Spinal cord (tissue), 10 donors: ENCODE measurements around the gene RGS11. TPM values are rescaled to one million over a fixed set of nuclear protein-coding genes. Genes with fewer than 3 reads are reported as not detected.

ENCODE experiments used
- DNase-seq, 6 donors: peaks; one replicate each; pipeline versions ENCODE4 v3.0.0 to v3.0.0-alpha.2; 2013 to 2015; ENCODE audit warnings: low spot score in 6 of 6, low read depth in 4 of 6
- H3K27ac ChIP-seq: one replicate; pipeline ENCODE4 v1.5.1; 2013; ENCODE audit warnings: low read depth, low read length, control low read depth
- H3K27me3 ChIP-seq: one replicate; pipeline ENCODE4 v1.6.1; 2013; ENCODE audit warnings: low read length; ENCODE audit not compliant: control insufficient read depth, insufficient read depth
- H3K36me3 ChIP-seq: one replicate; pipeline ENCODE4 v1.6.1; 2013; ENCODE audit warnings: low read length; ENCODE audit not compliant: control insufficient read depth, insufficient read depth
- H3K4me1 ChIP-seq: one replicate; pipeline ENCODE4 v1.6.1; 2013; ENCODE audit warnings: low read length; ENCODE audit not compliant: control insufficient read depth, insufficient read depth
- H3K4me3 ChIP-seq: one replicate; pipeline ENCODE4 v1.5.1; 2013; ENCODE audit warnings: low read depth, low read length, control low read depth
- H3K9me3 ChIP-seq: one replicate; pipeline ENCODE4 v1.6.1; 2013; ENCODE audit warnings: low read length; ENCODE audit not compliant: control insufficient read depth, insufficient read depth
- WGBS: methylation state at CpG from one replicate; pipeline ENCODE4 v1.1.5; 2013; ENCODE audit warnings: missing lambda C conversion rate; ENCODE audit not compliant: insufficient coverage; 5-methylcytosine and 5-hydroxymethylcytosine counted together
- polyA plus RNA-seq, 2 donors: library from polyadenylated mRNA; unstranded; fragments of 120-200 nt; gene quantifications; one replicate each; pipeline ENCODE4 v1.2.1, GENCODE V29; 2013; ENCODE audit not compliant: insufficient read length in 2 of 2
- total RNA-seq, 2 donors: library from RNA; depleted of rRNA in 1 of 2; stranded (reverse); fragments of 120-200 nt in 1 of 2; fragments of >200 nt in 1 of 2; gene quantifications; one replicate each; pipeline versions ENCODE4 v1.2.3 to v1.2.4, GENCODE V29; 2013 to 2014
- donor health status: healthy.

The RGS11 gene
- total and polyA plus RNA-seq, 4 donors: 7.9 to 47.5 (median 21.2) TPM

DNA sequence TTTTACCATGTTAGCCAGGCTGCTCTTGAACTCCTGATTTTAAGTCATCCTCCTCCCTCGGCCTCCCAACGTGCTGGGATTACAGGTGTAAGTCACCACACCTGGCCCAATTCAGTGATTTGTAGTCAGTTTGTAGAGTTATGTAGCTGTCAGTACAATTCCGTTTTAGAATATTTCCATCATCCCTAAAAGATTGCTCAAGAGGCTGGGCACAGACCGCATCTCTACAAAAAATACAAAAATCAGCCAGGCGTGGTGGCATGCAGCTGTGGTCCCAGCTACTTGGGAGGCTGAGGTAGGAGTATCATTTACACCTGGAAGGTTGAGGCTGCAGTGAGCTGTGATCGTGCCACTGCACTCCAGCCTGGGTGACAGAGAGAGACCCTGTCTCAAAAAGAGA is 20.6 kb downstream of the RGS11 start:
- WGBS: 100% methylated on average over 2 of the region's 6 CpGs
- Histone ChIP-seq H3K4me3 (no peak overlapping the region), H3K9me3 (no peaks in the 10 kb centered on the region), H3K36me3 (peaks cover 72% of the 10 kb centered on the region), H3K27ac (no peak overlapping the region), H3K4me1 (no peaks in the 10 kb centered on the region), H3K27me3 (no peaks in the 10 kb centered on the region)
- no peak for DNase-seq

- H3K36me3 ChIP-seq: peaks cover 71% of the 10 kb centered on the region
- no peak overlapping the region for H3K27ac ChIP-seq
Measured at GRCh38 chr16:254461-254860, 21.3 kb downstream of the RGS11 start.

DNA sequence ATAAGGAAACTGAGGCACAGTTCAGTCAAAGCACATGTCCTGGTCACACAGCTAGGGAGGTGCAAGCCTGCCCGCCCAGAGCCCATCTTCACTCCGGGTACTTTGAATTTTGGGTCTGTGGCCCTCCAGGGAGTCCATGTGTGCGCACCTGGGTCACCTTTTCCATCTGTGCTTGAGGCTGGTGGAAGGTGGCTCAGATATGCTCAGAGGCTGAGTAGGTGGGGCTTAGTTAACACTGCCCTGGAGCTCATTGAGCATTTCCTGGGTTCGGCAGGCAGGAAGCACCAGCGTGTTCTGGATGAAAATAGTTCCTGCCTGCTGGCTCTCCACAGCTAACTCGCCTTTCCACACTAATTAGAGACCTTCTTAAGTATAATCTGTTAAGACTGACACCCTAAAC is 21.9 kb downstream of the RGS11 start:
- Histone ChIP-seq H3K9me3 (no peaks in the 10 kb centered on the region), H3K36me3 (peaks cover 71% of the 10 kb centered on the region), H3K4me1 (no peaks in the 10 kb centered on the region), H3K27me3 (no peaks in the 10 kb centered on the region), H3K4me3 (no peak overlapping the region), H3K27ac (no peak overlapping the region)
- DNase-seq: no peak
- WGBS: 84% methylated on average over 5 of the region's 6 CpGs

More at GRCh38 chr16:254461-254860, 21.3 kb downstream of the RGS11 start:
- Histone ChIP-seq H3K27me3 (no peaks in the 10 kb centered on the region), H3K4me1 (no peaks in the 10 kb centered on the region), H3K9me3 (no peaks in the 10 kb centered on the region), H3K4me3 (no peak overlapping the region)
- 57% methylated on average over 25 of the region's 25 CpGs for WGBS
- DNase-seq: no peak

GRCh38 chr16:252366-253337 is 23.1 kb downstream of the RGS11 start:
- Histone ChIP-seq H3K27ac (no peak overlapping the region), H3K27me3 (no peaks in the 10 kb centered on the region), H3K36me3 (peaks cover 65% of the 10 kb centered on the region), H3K4me3 (no peak overlapping the region), H3K9me3 (no peaks in the 10 kb centered on the region), H3K4me1 (no peaks in the 10 kb centered on the region)
- DNase-seq: no peak
- WGBS: 94% methylated on average over 15 of the region's 30 CpGs

DNA sequence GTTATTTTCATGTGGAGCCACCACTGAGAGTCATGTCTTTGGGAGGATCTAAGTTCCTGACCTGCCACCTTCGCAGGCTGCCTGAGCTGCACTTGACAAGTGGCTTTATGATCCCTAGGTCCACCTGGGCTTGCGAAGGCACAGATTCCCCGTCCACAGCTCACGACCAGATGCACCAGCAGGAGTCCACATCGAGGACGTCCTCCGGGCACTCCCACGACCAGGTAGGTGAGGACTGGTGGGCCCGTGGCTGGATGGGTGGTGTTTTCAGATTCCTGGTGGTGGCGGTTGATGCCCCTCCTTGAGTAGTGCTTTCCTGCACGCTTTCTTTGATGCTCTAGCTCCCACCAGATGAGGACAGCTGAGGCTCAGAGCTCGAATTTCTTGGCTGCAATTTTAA is 26.3 kb downstream of the RGS11 start:
- no peak overlapping the region for H3K4me3 ChIP-seq
- no peak overlapping the region for H3K27ac ChIP-seq
- H3K4me1 ChIP-seq: no peaks in the 10 kb centered on the region
- WGBS: 92% methylated on average over 10 of the region's 12 CpGs
- H3K9me3 ChIP-seq: no peaks in the 10 kb centered on the region
- H3K36me3 ChIP-seq: peaks cover 48% of the 10 kb centered on the region
- no peak for DNase-seq
- no peaks in the 10 kb centered on the region for H3K27me3 ChIP-seq

- Histone ChIP-seq H3K27me3 (no peaks in the 10 kb centered on the region), H3K9me3 (no peaks in the 10 kb centered on the region), H3K27ac (no peak overlapping the region), H3K4me3 (no peak overlapping the region), H3K4me1 (no peaks in the 10 kb centered on the region), H3K36me3 (peaks cover 32% of the 10 kb centered on the region)
- WGBS: 96% methylated on average over 5 of the region's 12 CpGs
- DNase-seq: no peak
Measured at GRCh38 chr16:247027-247426, 28.7 kb downstream of the RGS11 start.

DNA sequence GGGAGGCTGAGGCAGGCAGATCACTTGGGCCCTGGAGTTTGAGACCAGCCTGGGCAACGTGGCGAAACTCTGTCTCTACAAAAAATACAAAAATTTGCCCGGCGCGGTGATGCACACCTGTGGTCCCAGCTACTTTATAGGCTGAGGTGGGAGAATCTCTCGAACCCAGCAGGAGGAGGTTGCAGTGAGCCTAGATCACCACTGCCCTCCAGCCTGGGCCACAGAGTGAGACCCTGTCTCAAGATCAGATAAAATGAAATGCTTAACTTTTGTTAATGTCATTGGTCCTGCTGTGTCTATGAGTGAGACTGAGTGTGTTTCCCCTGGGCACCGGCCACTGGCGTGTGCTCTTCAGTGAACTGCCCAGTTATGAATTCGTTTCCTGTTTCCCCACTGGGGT is 30.6 kb downstream of the RGS11 start:
- 94% methylated on average over 7 of the region's 9 CpGs for WGBS
- no peak overlapping the region for H3K27ac ChIP-seq

DNA sequence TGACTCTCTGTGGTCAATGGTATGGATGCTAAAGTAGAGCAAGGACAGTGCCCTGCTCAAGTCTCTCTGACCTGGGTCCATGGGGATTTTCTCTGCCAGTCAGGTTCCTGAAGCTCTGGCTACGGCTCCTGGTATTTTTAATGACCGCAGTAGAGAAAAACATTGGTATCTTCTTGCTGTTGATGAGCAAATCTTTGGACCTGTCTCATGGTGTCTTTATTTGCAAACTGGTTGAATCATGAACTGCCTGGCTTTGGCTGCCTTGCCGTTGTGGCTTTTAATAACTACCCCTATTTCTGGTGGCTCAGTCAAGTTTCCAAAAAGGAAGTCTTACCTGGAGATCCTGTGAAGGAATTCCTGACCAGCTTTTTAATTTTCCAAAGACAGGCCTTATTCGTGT is 32.4 kb downstream of the RGS11 start:
- 100% methylated on average over 2 of the region's 4 CpGs for WGBS

More for the DNA sequence above, 30.6 kb downstream of the RGS11 start:
- Histone ChIP-seq H3K36me3 (peaks cover 18% of the 10 kb centered on the region), H3K27me3 (no peaks in the 10 kb centered on the region), H3K4me1 (no peaks in the 10 kb centered on the region), H3K4me3 (no peak overlapping the region), H3K9me3 (no peaks in the 10 kb centered on the region)
- DNase-seq: no peak

GRCh38 chr16:242281-242680 is 33.5 kb downstream of the RGS11 start:
- no peaks in the 10 kb centered on the region for H3K27me3 ChIP-seq
- no peaks in the 10 kb centered on the region for H3K9me3 ChIP-seq
- H3K27ac ChIP-seq: no peak overlapping the region
- H3K36me3 ChIP-seq: peaks cover 8% of the 10 kb centered on the region
- H3K4me3 ChIP-seq: no peak overlapping the region
- WGBS: no CpG with 5 or more reads among the region's 10 CpGs
- no peak for DNase-seq
- no peaks in the 10 kb centered on the region for H3K4me1 ChIP-seq

More for the DNA sequence above, 32.4 kb downstream of the RGS11 start:
- DNase-seq: no peak
- H3K4me1 ChIP-seq: no peaks in the 10 kb centered on the region
- H3K9me3 ChIP-seq: no peaks in the 10 kb centered on the region
- H3K27ac ChIP-seq: no peak overlapping the region
- H3K36me3 ChIP-seq: peaks cover 8% of the 10 kb centered on the region
- no peaks in the 10 kb centered on the region for H3K27me3 ChIP-seq
- no peak overlapping the region for H3K4me3 ChIP-seq

DNA sequence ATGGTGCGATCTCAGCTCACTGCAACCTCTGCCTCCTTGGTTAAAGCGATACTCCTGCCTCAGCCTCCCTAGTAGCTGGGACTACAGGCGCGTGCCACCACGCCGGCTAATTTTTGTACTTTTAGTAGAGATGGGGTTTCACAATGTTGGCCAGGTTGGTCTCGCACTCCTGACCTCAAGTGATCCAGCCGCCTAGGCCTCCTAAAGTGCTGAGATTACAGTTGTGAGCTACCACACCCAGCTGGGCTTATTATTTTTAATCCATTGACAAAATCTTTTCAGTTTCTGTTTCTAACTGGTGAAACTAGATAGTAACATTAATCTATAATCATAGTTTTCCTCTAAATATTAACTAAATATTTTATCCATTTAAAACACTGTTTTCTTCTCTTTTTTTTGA is 35.2 kb downstream of the RGS11 start:
- WGBS: no CpG with 5 or more reads among the region's 8 CpGs
- no peak overlapping the region for H3K27ac ChIP-seq
- H3K27me3 ChIP-seq: no peaks in the 10 kb centered on the region
- DNase-seq: no peak
- no peaks in the 10 kb centered on the region for H3K9me3 ChIP-seq
- H3K36me3 ChIP-seq: peaks cover 4% of the 10 kb centered on the region
- no peak overlapping the region for H3K4me3 ChIP-seq
- peaks cover 5% of the 10 kb centered on the region for H3K4me1 ChIP-seq
